ENCODE measurements around the gene CROCC2.

Gene CROCC2

DNA sequence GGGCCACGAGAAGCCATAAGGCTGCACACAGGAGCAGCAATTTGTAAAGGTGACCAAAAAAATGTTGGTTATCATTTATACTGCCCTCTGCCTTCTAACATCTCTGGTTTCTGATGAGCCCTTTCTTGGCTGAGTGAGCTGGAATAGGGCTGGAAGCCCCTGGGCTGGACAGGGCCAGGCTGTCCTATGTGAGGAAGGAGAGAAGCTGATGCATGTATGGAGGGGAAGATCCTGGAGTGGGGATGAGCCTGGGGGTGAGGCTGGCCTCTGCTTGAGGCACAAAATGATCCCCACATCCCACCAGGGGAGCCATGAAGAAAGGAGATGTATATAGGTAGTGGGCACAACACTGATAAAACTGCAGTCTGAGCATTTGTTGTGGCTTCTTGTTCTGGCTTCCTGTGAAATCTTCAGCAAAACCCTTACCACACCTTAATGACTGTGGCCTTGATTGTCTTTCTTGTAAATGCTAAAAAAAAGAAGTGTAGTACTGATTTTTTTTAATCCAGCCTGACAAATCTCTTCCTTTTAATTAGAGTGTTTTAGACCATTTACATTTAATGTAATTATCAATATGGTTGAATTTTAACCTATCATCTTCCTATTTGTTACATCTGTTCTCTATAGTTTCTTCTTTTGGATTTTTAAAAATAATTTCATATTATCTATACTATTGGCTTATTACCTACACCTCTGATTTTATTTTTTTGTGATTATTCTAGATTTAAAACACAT, 97.9 kb downstream of the CROCC2 start:
- Histone ChIP-seq H3K9me3 (ENCODE audit: control insufficient read depth, low read depth, low read length) (no peaks in the 10 kb centered on the region), H3K4me1 (ENCODE audit: control insufficient read depth, low read depth, low read length) (no peaks in the 10 kb centered on the region), H3K9ac (ENCODE audit: low read length) (no peak overlapping the region), H3K27me3 (ENCODE audit: control insufficient read depth, insufficient read depth, low read length) (peaks cover 22% of the 10 kb centered on the region), H3K4me3 (ENCODE audit: low read length) (no peak overlapping the region), H3K36me3 (ENCODE audit: control insufficient read depth, low read depth, low read length) (no peaks in the 10 kb centered on the region), H3K27ac (ENCODE audit: low read length) (no peak overlapping the region)

DNA sequence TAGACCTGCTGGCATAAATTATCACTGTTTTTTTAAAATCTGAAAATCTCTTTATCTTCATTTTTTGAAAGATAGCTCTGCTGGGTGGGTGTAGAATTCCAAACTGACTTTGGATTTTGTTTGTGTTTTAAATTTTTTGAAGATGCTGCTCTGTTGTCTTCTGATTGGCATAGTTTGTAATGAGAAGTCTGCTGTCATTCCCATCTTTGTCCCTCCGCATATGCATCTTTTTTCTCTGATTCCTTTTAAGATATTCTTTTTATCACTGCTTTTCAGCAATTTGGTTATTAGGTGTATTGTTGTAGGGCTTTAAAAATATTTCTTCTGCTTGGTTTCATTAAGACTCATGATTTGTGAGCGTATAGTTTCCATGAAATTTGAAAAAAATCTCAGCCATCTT, 99.4 kb downstream of the CROCC2 start:
- H3K9ac ChIP-seq (ENCODE audit: low read length), result no peak overlapping the region
- no peaks in the 10 kb centered on the region for H3K36me3 ChIP-seq (ENCODE audit: control insufficient read depth, low read depth, low read length)
- peaks cover 11% of the 10 kb centered on the region for H3K4me1 ChIP-seq (ENCODE audit: control insufficient read depth, low read depth, low read length)
- no peak overlapping the region for H3K27ac ChIP-seq (ENCODE audit: low read length)
- H3K9me3 ChIP-seq (ENCODE audit: control insufficient read depth, low read depth, low read length), result no peaks in the 10 kb centered on the region
- peaks cover 7% of the 10 kb centered on the region for H3K27me3 ChIP-seq (ENCODE audit: control insufficient read depth, insufficient read depth, low read length)
- H3K4me3 ChIP-seq (ENCODE audit: low read length), result no peak overlapping the region

DNA sequence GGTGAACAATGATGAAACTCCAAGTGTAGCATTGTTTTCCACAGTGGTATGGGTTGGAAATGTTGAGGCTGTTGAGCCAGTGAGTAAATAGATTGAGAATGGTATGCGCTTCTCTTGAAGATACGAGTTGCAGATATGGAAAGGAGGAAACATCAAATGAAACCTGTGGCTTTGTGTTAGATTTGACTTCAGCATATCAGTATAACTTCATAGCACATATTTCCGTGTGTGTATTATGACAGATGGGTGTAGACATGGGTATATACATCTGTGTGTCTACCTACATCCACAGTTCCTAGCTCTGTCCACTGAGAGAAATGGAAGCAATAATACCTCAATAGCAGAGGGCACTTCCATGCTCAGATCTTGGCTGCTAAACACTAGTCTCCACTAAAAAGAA, 100.3 kb downstream of the CROCC2 start:
- Histone ChIP-seq H3K9ac (ENCODE audit: low read length) (no peak overlapping the region), H3K27ac (ENCODE audit: low read length) (no peak overlapping the region), H3K27me3 (ENCODE audit: control insufficient read depth, insufficient read depth, low read length) (no peaks in the 10 kb centered on the region), H3K36me3 (ENCODE audit: control insufficient read depth, low read depth, low read length) (no peaks in the 10 kb centered on the region), H3K4me3 (ENCODE audit: low read length) (no peak overlapping the region), H3K9me3 (ENCODE audit: control insufficient read depth, low read depth, low read length) (no peaks in the 10 kb centered on the region), H3K4me1 (ENCODE audit: control insufficient read depth, low read depth, low read length) (peaks cover 11% of the 10 kb centered on the region)

DNA sequence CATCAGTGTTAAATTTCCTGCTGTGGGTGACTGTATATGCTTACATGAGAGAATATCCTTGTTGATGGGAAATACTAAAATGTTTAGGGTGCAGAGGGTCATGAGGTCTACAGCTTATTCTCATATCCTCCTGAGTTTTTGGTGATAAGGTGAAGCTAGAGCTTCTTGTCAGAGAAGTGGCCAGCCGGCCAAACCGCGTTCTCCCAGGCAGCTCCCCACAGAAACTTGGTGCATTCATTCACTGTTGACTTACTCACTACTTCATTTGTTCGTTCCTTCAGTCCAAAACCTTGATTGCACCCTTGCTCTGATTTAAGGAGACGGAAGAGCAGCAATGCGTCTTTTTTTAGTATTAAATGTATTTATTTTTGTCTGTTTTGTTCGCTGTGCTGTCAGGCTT, 101.0 kb downstream of the CROCC2 start:
- Histone ChIP-seq H3K4me3 (ENCODE audit: low read length) (no peak overlapping the region), H3K27ac (ENCODE audit: low read length) (no peak overlapping the region), H3K4me1 (ENCODE audit: control insufficient read depth, low read depth, low read length) (peaks cover 11% of the 10 kb centered on the region)

DNA sequence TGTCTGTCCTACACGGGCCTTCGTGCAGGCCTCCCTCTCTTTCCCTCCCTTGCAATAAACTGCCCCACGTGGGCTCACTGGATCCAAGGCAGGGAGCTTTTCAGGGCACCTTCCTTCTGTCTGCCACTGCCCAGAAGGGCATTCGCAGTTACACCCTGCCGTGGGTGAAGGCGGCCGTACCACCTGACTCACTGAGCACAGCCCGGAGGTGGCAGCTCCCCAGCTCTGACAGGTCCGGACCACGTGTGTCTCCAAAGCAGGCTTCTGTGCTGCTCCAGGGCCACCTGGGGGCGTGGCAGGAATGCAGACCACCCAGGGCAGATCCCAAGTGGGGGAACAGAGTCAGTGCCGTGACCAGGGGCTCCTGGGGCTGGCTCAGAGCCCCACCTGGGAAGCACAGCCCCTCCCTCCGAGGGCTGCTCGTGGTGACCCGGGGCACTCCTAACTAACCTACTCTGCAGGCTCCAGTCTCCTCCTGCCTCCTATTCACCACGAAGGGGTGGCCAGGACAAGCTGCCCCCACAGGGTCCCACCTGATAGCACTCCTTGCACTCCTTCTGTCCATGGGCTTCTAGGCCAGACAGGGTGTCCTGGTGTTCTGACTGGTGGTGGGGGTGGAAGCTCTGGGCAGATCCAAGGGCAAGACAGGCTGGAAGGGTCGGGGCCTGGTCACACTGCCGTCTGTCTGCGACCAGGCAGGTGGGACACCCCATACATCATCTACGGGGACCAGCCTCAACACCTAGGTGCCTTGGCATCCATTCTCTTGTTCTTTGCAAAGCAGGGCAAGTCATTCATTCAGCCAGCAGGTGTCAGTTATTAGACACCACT, 102.0 kb downstream of the CROCC2 start:
- H3K4me1 ChIP-seq (ENCODE audit: control insufficient read depth, low read depth, low read length), result peaks cover 11% of the 10 kb centered on the region
- H3K9ac ChIP-seq (ENCODE audit: low read length), result no peak overlapping the region
- H3K9me3 ChIP-seq (ENCODE audit: control insufficient read depth, low read depth, low read length), result no peaks in the 10 kb centered on the region
- H3K27ac ChIP-seq (ENCODE audit: low read length), result no peak overlapping the region
- no peaks in the 10 kb centered on the region for H3K36me3 ChIP-seq (ENCODE audit: control insufficient read depth, low read depth, low read length)
- no peak overlapping the region for H3K4me3 ChIP-seq (ENCODE audit: low read length)
- H3K27me3 ChIP-seq (ENCODE audit: control insufficient read depth, insufficient read depth, low read length), result no peaks in the 10 kb centered on the region

More for the DNA sequence above, 101.0 kb downstream of the CROCC2 start:
- H3K27me3 ChIP-seq (ENCODE audit: control insufficient read depth, insufficient read depth, low read length), result no peaks in the 10 kb centered on the region
- no peaks in the 10 kb centered on the region for H3K9me3 ChIP-seq (ENCODE audit: control insufficient read depth, low read depth, low read length)
- H3K36me3 ChIP-seq (ENCODE audit: control insufficient read depth, low read depth, low read length), result no peaks in the 10 kb centered on the region
- H3K9ac ChIP-seq (ENCODE audit: low read length), result no peak overlapping the region

DNA sequence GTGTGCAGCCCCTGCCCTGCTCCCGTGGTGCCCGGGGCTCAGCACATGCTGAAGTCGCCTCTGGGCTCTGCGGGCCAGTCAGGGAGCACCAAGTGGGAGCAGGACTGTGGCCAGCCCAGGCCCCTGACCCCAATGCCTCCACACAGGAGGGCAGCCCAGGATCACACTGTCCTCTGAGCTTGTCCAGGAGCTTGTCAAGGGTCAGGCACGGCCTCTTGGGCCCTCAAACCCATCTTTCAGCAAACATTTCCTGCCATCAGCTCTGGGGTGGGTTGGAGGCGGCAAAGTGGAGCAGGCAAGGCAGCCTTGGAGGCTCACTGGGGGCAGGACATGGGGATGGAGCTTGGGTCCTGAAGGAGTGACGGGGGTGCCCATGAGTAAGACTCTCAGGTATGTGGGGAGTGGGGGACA, 102.6 kb downstream of the CROCC2 start:
- Histone ChIP-seq H3K4me1 (ENCODE audit: control insufficient read depth, low read depth, low read length) (peaks cover 11% of the 10 kb centered on the region), H3K27me3 (ENCODE audit: control insufficient read depth, insufficient read depth, low read length) (no peaks in the 10 kb centered on the region), H3K36me3 (ENCODE audit: control insufficient read depth, low read depth, low read length) (no peaks in the 10 kb centered on the region), H3K27ac (ENCODE audit: low read length) (no peak overlapping the region), H3K4me3 (ENCODE audit: low read length) (no peak overlapping the region), H3K9ac (ENCODE audit: low read length) (no peak overlapping the region), H3K9me3 (ENCODE audit: control insufficient read depth, low read depth, low read length) (no peaks in the 10 kb centered on the region)

DNA sequence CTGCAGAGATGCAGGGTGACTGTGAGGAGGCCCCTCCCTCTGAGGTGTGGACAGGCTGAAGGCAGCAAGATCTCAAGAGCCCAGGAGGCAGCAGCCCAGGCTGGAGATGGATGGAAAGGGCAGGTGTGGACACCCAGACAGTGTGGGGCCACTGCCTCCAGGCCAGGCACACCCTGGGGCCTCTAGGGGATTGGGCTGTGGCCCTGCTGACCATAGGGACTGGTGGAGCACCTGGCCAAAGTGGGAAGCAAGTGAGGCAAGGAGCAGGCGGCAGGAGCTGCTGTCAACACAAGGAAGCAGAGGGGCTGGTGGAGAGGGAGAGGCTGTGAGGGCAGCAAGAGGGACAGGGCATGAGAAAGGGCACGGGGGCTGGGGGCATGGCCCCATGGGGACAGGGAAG, 103.1 kb downstream of the CROCC2 start:
- no peaks in the 10 kb centered on the region for H3K9me3 ChIP-seq (ENCODE audit: control insufficient read depth, low read depth, low read length)
- H3K4me1 ChIP-seq (ENCODE audit: control insufficient read depth, low read depth, low read length), result peaks cover 11% of the 10 kb centered on the region
- no peaks in the 10 kb centered on the region for H3K27me3 ChIP-seq (ENCODE audit: control insufficient read depth, insufficient read depth, low read length)
- H3K4me3 ChIP-seq (ENCODE audit: low read length), result peak overlapping the region; percentile 45
- no peak overlapping the region for H3K9ac ChIP-seq (ENCODE audit: low read length)
- H3K27ac ChIP-seq (ENCODE audit: low read length), result no peak overlapping the region
- H3K36me3 ChIP-seq (ENCODE audit: control insufficient read depth, low read depth, low read length), result no peaks in the 10 kb centered on the region

DNA sequence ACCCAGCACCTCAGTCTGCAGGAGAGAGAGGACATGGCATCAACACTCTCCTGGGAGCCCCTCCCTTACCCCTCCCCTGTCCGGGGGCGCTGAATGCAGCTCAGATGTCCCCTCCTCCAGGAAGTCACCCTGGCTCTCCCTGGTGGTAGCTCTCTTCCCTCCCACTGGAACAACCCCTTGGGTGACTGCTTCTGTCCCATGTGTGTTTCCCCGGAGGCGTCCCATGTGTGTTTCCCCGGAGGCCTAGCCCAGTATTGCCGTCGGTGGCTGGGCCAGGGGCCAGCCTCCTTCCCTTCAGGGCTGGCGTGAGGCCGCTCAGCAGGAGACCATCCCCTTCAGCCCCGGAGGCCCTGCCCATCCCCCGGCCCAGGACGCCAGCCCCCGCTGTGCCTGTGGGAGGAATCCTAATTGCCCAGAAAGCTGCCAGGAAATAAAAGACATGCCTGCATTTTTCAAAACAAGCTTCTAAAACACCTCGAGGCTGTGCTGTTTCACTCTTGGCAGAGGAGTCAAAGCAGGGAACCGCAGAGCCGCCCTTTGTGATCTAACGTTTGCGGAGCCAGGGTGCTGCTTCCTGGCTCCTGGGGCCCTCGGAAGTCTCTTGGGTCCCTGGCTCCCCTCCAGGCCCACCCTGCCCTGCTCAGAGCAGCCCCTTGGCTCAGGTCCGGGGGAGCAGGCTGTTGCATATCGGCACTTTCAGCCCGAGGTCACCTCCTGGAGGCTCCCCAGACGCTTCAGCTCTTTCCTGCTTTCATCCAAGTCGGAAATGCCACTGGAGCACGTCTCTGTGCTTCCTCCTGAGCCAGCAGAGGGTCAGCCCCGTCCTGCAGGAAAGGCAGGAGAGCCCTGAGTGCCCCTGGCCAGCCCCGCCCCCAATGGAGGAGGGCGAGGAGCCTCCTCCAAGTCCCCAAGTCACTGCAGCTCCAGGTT, 103.7 kb downstream of the CROCC2 start:
- Histone ChIP-seq H3K9me3 (ENCODE audit: control insufficient read depth, low read depth, low read length) (no peaks in the 10 kb centered on the region), H3K27me3 (ENCODE audit: control insufficient read depth, insufficient read depth, low read length) (no peaks in the 10 kb centered on the region), H3K36me3 (ENCODE audit: control insufficient read depth, low read depth, low read length) (no peaks in the 10 kb centered on the region), H3K4me3 (ENCODE audit: low read length) (peak overlapping the region; percentile 45), H3K4me1 (ENCODE audit: control insufficient read depth, low read depth, low read length) (peaks cover 11% of the 10 kb centered on the region), H3K9ac (ENCODE audit: low read length) (no peak overlapping the region), H3K27ac (ENCODE audit: low read length) (no peak overlapping the region)

DNA sequence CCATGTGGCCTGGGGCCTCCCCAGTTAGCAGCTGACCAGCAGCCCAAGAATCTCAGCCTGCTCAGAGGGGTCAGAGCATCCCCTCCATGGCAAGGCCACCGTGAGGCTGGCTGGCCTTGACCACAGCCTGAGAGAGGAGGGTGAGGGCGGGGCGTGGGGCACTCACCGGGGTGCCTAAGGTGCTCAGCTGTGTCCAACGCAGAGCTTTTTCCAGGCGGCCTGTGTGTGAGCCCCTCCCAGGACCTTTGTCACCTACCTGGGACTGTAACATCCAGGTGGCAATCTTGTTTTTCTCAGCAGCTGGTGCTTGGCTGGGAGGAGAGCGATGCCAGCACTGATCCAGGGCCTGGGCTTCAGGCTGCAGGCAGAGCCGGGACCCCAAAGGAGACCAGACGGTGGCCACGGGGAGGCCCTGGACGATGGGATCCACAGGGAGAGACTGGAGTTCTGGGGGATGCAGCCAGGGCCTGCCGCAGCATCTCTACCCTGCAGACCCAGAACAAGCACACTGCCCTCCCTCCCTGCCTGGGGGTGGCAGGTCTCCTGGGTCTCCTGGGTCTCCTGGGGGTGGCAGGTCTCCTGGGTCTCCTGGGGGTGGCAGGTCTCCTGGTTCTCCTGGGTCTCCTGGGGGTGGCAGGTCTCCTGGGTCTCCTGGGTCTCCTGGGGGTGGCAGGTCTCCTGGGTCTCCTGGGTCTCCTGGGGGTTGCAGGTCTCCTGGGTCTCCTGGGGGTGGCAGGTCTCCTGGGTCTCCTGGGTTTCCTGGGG, 104.6 kb downstream of the CROCC2 start:
- Histone ChIP-seq H3K27ac (ENCODE audit: low read length) (no peak overlapping the region), H3K9me3 (ENCODE audit: control insufficient read depth, low read depth, low read length) (no peaks in the 10 kb centered on the region), H3K4me3 (ENCODE audit: low read length) (no peak overlapping the region), H3K4me1 (ENCODE audit: control insufficient read depth, low read depth, low read length) (peaks cover 11% of the 10 kb centered on the region), H3K9ac (ENCODE audit: low read length) (no peak overlapping the region), H3K36me3 (ENCODE audit: control insufficient read depth, low read depth, low read length) (no peaks in the 10 kb centered on the region), H3K27me3 (ENCODE audit: control insufficient read depth, insufficient read depth, low read length) (no peaks in the 10 kb centered on the region)

DNA sequence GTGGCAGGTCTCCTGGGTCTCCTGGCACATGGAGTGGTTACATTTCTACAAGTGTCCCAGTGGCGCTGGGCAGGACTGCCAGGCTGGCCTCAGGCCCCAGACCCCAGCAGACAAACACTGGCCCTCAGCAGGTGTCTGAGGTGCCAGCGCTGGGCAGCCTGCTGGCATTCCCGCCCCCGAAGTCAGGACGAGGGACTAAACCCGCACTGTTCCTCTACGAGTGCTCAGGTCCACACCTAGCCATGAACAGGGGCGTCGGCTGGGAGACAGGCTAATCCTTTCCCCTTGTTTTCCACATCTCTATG, 105.1 kb downstream of the CROCC2 start:
- Histone ChIP-seq H3K27me3 (ENCODE audit: control insufficient read depth, insufficient read depth, low read length) (no peaks in the 10 kb centered on the region), H3K4me1 (ENCODE audit: control insufficient read depth, low read depth, low read length) (peaks cover 11% of the 10 kb centered on the region), H3K9me3 (ENCODE audit: control insufficient read depth, low read depth, low read length) (no peaks in the 10 kb centered on the region), H3K9ac (ENCODE audit: low read length) (no peak overlapping the region), H3K36me3 (ENCODE audit: control insufficient read depth, low read depth, low read length) (no peaks in the 10 kb centered on the region), H3K4me3 (ENCODE audit: low read length) (no peak overlapping the region), H3K27ac (ENCODE audit: low read length) (no peak overlapping the region)

Measured in iPS-18a (cell line).